Left ventricle myocardium superior (tissue), 1 donor: ENCODE results near the gene SLC41A3. TPM values are rescaled to one million over a fixed set of nuclear protein-coding genes. Genes with fewer than 3 reads are reported as not detected.

Experiments used
- ATAC-seq: fragments of 200-7000 bp; cut with Tn5 transposase; one replicate; pipeline ENCODE4 v1.9.1; 2020; ENCODE audit warnings: mild to moderate bottlenecking, moderate library complexity
- DNase-seq: peaks from one replicate; pipeline ENCODE4 v3.0.0-alpha.2; 2020
- intact Hi-C: fragments of 100-400 bp; cut with micrococcal nuclease; formaldehyde crosslinking; loops from one replicate; pipeline ENCODE4 v1.11.0; 2022
- long read RNA-seq: library from polyadenylated mRNA; unstranded; transcript quantifications from one replicate; pipeline ENCODE4 v2.0.0, GENCODE V29; 2021
- total RNA-seq: library from RNA; stranded (reverse); fragmentation: NEBNext Ultra II Directional; extraction: Animal tissue kit (Norgen Biotek cat#: 25700); gene quantifications from one replicate; pipeline ENCODE4 v1.2.1, GENCODE V29; 2021
- donor health status: DM: no; HTN: yes; CAD: no; lungs with severe emphysema.

Gene SLC41A3
- total RNA-seq = 35.4 TPM
- long read RNA-seq, transcript SLC41A3-201 (12 exons, 1,797 nt) = minor isoform, 5 of 69 reads
- long read RNA-seq, transcript SLC41A3-203 (11 exons, 2,169 nt) = major isoform, 25 of 69 reads
- long read RNA-seq, partial matches to known transcripts = 29 of 69 reads
- long read RNA-seq, other reads (novel, unspliced or antisense) = 4 of 69 reads

DNA sequence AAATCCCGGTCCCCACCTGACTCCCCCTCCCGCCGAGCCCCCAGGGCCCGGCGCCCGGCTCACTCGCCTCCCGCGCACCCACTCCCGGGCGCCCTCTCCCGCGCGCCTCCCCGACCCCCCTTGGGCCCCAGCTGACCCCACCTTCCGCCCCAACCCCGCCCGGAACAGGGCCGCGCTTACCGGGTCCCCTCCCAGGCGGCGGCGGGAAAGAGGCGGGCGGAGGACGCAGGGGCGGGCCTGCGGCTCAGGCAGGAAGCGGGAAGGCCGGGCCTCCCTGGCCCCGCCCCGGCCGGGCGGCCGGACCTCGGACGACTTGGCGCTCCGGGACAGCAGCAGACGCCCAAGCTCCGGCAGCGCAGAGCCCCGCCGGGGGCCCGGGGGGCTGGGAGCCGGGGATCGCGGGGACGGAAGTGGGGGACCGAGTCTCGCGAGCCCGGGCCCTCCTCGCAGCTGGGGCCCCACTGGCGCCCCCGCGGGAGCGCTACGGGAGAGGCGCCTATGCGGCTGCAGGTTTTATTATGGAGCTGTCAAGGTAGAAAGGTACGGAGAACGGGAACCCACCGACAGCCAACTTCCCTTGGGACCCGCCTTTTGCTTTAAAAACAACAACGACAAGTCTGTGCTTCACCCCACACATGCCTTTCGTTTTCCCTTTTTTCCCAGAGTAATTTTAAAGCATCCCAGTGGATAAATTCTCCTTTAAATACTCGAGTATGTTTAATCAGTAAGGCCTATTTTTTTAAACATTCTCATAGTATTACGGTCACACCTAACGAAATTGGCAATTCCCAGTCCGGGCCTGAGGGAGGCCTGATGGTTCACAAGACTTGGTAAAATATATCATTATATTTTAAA is at the start of gene SLC41A3:
SLC41A3 (minus strand) TSS at position 212 of the 855 bp plus-strand sequence. CDS start 15,905 bp downstream, outside the sequence.
- intact Hi-C loops = no loop called here
- peak; percentile 95 for DNase-seq
- ATAC-seq = peak; percentile 98

DNA sequence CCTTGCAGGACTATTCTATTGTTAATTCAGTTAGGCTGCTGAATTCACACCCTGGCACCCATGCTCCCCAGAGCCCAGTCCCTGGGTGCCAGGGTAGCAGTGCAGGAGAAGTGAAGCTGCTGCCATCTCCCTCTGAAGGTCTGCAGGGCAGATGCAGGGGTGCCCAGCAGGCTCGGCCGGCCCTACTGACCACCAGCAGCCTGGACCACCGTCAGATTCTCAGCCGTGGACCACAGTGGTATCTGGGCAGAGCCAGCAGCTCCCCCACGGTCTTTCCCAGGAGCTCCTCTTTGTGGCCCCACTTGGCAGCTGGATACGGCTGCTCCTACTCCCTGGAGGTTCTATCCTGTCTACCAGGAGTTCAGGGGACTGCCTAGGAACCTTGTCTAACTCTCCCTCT is 49.7 kb upstream of the SLC41A3 start:
- DNase-seq (peak; percentile 19), ATAC-seq (no peak)
- intact Hi-C loops = loop anchor here (5.0 kb wide), 1 partner anchor 254 kb away; no protein-coding TSS in a partner anchor

DNA sequence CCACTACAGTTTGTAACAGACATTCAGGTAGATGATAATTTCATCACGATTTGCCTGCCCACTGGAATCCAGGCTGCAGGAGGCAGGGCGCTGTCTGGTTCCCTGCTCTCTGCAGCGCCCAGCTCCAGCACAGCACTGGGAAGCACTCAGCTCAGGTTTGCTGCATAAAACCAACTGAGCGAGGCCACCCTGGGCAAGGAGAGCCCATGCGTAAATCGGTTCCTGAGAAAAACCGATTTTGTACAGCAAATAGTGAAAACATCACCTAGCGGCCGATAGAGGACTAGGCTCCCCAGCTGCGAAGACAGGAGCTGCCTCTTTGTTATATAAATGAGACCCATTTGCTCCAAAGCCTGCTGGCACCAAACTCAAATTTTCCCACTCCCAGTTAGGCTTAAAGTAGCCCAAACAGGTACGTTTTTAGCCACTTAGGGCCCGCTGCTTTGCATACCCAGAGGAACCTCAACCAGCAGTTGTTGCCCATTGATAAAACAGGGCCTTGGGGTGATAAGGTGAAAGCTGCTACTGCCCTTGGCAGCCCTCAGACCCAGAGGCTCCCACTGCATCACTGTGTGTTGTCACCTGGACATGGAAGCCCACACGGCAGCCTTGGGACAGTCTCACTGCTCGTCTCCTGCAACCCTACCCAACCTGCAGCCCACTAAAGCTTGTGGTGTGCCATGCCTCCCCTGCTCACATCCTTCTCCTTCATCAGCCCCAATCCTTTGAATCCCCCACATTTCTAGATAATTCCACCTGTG is 49.0 kb upstream of the SLC41A3 start:
- no peak for DNase-seq
- no peak for ATAC-seq
- intact Hi-C loops = loop anchor here (5.0 kb wide), 1 partner anchor 254 kb away; no protein-coding TSS in a partner anchor

DNA sequence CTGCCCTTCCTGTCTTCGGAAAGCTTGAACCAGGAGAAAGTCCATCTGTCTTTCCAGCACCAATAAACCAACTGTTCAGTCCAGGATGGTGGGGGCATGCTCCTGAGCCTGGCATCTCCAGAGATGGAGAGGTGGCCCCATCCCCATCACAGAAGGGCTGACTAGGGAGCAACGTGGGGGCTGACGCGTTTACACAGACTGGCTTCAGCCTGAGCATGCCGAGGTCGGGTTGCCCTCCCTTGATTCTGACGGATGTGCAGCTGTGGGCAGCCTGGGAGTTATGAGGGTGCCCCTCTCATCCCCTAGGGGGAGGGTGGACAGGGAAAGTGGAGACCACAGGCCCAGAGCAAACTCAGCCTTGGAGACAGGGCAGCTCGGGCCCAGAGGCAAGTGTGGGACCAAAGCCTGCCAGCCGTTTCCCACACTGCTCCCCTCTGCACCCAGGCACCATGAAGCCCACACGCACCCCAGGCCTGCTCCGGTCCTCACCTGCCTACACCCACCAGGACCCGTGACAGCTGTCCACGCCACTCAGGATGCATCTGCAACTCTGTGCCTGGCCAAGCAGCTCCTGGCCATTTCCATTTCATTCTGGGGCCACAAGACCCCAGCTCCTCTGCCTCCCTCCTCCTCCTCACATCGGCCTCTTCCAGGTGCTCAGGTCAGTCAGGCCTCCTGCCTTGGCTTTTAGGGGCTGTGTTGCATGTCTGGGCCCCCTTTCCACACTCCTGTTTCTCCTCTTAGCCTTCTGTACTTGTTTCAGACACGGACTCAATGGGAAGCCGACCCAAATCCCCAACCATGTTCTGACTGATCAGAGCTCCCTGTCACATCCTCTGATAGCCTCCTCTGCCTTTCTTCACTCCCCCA is 48.2 kb upstream of the SLC41A3 start:
- no peak for ATAC-seq
- peak; percentile 10 for DNase-seq
- intact Hi-C loops = loop anchor here (5.0 kb wide), 1 partner anchor 255 kb away; no protein-coding TSS in a partner anchor

DNA sequence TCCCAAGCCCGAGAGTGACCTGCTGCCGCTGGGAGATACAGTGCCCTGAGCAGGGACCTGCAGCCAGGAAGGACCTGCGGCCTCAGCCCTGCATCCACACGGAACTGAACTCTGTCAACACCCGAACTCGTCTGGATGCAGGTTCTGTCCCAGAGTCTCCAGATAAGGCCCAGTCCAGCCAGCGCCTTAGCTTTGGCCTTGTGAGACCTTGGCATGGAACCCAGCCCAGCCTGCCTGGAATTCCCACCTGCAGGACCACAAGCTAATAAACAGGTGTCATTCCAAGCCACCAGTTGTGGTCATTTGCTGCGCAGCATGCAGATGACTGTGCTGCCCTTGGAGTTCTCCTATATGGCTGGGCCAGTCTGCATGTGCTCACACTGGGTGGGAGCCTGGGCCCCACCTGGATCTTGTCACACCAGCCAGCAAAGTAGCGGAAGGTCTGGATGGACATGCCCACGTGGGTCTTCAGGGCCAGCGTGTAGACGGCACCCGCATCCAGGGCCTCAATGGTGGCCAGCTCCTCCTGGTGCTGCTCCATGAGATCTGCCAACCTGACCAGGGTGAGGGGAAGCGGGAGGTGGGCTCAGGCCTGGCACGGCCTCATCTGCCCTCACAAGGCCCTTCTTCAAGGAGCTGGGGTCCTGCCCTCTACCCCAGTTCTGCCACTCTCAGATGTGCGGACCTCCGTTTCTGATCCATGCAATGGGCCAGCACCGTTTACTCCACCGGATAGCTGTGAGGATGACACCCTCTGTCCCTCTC is 47.2 kb upstream of the SLC41A3 start:
- DNase-seq (peak; percentile 24), ATAC-seq (no peak)
- intact Hi-C loops = loop anchor here (5.0 kb wide), 1 partner anchor 256 kb away; no protein-coding TSS in a partner anchor

DNA sequence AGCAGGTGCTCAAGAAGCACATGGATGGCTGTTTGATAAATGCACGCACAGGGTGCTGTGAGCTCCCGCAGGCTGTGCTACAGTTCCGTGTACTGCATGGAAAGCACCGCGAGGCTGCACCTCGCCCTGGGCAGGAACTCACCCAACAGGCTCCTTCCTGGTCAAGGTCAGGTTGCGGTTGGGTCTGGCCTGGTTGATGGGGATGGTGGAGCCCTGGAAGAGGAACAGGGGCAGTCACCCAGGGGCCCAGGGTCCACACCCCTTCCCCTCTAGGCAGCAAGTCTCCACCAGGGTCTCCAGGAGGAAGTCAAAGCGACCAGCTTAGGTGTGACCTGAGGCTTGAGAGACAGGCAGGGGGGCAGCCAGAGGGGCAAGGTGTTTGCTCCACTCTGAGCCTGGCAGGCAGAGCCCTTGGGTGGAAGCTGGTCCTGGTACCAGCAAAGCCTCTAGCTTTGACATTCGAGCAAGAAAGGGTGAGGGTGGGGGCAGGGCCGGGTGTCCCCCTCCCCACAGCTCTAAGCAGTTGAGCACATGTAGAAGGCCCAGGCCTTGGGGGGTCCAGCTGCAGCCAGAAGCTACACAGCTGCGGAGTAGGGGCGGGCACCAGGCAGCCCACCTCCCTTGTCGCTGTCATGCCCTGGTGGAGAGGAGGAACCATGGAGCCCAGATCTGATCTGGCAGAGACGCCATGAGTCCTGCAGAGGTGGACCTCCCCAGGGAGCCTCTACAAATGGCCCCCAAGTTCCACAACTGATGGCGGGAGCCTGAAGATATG is 46.3 kb upstream of the SLC41A3 start:
- DNase-seq (peak; percentile 20), ATAC-seq (no peak)
- intact Hi-C loops = loop anchor here (5.0 kb wide), 1 partner anchor 257 kb away; no protein-coding TSS in a partner anchor

DNA sequence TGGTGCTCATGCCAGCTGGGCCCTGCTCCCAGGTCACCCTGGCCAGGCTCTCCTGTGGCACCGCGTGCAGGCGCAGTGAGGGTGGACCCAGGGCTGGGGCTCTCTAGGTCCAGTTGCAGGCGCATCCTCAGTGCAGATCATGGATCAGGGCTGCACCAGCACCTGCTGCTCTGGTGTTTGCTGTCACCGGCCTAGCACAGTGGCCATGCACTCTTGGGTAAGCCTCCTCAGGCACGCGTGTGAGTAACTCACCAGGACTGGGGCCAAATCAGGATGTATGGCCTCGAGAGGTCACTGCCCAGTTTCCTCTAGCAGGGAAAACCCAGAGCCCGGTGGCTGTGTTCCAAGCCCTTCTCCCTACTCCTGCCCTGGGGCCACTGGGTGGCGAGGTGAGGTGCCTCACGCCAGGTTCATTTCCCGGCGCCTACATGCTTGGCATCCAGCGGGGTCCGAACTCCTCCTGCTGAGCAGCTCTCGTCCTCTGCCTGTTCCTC is 45.5 kb upstream of the SLC41A3 start:
- DNase-seq (peak; percentile 28), ATAC-seq (no peak)
- intact Hi-C loops = no loop called here

DNA sequence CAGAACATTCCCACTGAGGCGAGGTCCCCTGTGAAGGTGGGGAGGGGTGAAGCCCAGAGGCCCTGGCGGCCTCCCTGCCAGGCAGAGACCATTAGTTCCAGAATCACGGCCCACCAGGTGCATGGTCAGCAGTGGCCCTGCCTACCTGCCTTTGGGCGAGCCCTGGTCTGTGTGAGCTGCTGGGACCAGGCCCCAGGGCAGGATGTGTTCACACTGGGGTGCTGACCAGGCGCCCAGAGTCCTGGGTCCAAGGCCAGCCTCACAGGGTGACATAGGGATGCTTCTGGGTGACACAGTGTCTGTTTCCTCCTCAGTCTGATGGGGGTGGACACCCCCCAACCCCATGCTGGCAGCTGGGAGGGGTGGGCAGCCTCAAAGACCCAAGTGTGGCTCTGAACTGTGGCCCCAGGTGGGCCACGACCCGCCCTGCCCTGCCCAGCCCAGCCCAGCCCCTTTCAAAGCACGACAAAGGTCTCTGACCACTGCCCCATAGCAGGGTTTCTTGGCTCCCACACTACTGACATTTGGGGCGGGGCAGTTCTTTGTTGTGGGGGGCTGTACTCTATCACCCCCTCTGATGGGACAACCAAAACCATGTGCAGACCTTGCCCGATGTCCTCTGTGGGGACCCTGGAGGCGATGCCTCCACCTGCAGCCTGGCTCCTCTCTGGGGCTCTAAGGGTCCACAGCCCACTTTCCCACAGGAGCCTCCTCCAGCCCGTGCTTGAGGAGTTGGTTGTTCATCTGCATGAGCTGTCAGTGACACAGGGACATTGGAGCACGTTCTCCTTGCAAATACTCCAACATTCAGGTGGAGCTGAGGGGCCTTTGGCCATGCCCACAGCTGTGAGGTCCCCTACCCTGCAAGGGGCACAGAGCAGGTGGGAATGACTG is 44.8 kb upstream of the SLC41A3 start:
- peak; percentile 16 for DNase-seq

DNA sequence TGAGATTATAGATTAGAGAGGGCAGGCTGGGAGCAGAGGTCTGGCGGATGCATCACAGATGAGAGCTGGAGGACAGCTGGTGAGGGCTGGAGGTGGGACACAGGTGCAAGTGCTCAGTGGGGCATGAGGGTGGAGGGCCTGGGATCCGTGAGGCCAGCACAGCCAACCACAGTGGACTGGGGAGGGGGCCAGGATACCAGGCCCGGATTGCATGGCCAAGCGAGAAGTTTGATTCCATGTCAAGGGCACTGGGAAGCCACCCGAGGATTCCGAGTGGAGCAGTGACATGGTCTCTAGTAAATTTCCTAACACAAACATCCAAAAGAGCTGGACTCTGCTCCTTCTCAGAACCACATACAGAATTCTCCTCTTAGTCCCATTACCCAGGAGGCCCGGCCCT is 44.0 kb upstream of the SLC41A3 start:
- no peak for ATAC-seq
- intact Hi-C loops = no loop called here
- peak; percentile 13 for DNase-seq

More for the DNA sequence above, 44.8 kb upstream of the SLC41A3 start:
- ATAC-seq = no peak
- intact Hi-C loops = no loop called here

DNA sequence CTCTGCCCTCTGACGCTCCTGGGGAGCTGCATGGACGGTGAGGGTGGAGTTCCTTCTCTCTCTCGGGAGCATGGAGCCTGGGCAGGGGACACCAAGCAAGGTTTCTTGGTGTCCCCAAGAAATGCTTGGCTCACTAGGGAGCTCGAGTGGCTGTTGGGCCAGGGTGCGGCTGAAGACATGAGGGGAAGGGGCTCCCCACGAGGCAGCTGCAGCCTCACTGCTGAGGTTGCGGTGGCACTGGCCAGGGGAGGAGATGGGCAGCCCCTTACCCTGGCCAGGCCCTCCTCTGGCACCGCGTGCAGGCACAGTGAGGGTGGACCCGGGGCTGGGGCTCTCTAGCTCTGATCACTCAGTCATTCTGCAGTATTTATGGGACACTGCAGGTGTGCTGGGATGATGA is 43.5 kb upstream of the SLC41A3 start:
- ATAC-seq = no peak
- intact Hi-C loops = no loop called here

DNA sequence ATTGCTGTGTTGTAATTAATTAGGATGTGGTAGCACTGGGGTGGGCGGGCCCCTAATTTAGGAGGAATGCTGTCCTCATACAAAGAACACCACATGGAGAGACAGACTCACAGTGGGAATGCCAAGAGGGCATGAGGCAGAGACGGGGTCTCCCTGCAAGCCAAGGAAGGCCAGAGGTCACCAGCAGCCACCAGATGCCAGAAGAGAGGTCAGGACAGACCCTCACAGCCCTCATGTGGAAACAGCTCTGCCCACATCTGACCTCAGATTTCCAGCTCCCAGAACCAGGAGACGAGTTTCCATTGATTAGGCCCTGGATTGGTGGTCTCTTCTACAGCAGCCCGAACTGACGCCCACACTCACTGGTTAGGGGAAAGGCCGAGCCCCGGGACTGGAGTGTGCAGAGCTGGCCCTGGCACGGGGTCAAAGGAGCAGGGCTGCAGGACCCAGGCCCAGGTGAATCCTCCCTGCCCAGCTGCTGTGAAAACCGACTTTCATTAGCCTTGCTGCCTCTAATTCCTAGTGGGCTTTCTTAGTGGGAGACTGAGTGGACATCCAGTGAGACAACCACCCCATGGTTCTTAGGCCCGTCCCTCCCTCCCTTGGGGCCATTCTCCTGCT is 43.0 kb upstream of the SLC41A3 start:
- DNase-seq (peak; percentile 18), ATAC-seq (no peak)
- intact Hi-C loops = no loop called here

More for the DNA sequence above, 43.5 kb upstream of the SLC41A3 start:
- peak; percentile 15 for DNase-seq

DNA sequence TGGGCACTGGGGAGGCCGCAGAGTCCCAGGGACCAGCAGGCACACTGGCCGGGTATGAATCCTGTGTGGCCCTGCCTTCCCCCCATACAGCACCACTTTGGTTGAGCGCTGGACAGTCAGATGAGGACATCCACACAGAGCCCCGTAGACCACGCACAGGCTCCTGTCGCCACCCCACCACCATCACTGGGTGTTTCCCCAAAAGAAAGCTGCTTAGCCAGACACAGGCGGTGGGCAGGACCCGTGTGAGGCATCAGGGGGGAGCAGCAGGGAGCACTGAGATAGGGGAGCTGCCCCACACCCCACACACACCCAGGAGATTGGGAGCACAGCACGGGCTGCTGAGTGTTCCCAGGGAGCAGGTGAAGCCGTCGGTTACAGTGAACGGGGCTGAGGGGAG is 42.4 kb upstream of the SLC41A3 start:
- ATAC-seq (no peak), DNase-seq (peak; percentile 11)
- intact Hi-C loops = no loop called here

DNA sequence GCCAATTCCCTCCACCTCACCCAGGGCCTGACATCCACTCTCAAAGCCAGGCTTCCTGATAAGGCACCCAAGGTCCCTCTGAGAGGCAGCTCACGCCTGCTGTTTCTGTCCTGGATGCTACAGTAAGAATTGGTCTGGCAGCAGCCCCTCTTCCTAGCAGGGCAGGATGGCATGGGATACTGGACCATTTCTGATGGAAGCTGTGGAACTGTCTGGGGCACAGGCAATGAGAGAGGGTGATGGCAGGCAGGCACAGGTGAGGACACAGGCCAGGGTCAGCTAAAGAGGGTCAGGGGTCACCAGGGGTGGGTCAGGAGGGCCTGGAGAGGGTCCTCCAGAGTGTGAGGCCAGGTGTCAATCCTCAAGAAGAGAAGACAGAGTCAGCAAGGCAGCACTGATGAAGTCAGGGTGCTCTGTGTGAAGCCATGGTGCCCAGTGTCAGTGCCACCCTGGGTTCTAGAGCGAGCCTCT is 41.9 kb upstream of the SLC41A3 start:
- intact Hi-C loops = no loop called here
- DNase-seq (no peak), ATAC-seq (no peak)

DNA sequence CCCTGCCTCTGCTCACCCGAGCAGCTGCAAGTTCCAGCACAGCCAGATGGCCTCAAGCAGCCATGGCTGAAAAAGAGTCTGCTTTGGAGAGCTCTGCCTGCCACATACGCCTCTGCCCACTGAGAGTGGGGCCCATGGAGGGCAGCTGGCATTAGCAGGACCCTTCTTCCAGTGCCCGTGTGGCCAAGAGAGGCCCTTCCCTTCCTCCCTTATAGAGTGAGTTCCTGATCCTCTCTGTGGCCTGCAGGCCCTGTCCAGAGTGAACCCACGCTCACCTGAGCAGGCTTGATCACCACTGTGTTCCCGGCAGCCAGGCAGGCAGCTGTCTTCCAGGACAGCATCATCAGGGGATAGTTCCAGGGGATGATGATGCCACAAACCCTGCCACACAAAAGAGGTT is 41.4 kb upstream of the SLC41A3 start:
- DNase-seq (no peak), ATAC-seq (no peak)
- intact Hi-C loops = no loop called here

DNA sequence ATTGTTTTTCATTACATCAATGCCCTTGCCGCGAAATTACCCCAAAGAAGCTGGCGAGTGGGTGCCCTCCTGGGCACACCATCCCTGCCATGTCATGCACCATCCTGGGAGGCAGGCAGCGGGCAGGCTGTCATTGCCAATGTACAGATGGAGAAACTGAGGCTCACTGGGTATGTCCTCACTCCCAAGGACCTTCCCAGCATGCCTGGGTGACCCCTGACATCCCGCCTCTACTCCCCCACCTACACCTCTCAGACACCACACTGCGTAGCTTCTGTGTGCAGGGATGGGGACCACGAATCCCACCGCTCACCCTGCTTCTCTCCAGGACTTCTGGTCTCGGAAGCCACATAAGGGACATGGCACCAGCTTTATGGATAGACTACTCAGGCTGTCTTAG is 41.0 kb upstream of the SLC41A3 start:
- intact Hi-C loops = no loop called here
- no peak for DNase-seq
- no peak for ATAC-seq
